PFSK-1 (cell line): ENCODE results near the gene ATF6B.

Experiments
- FOXP2 ChIP-seq: optimal IDR thresholded peaks from 2 replicates; pipeline ENCODE3; 2011; ENCODE audit warnings: borderline replicate concordance, control low read depth, inconsistent platforms; ENCODE audit not compliant: insufficient read depth; ENCODE audit errors: extremely low read length, extremely low read depth
- POLR2AphosphoS5 ChIP-seq: IDR thresholded peaks from 2 replicates; pipeline ENCODE4 v1.6.1; 2012; ENCODE audit warnings: low read depth, mild to moderate bottlenecking, control low read depth, low read length, moderate library complexity
- REST ChIP-seq, 2 experiments: IDR thresholded peaks; 2 replicates each; pipeline versions ENCODE4 v1.6.1 to v1.8.0; 2011 to 2012; ENCODE audit warnings: low read depth in 2 of 2, low read length in 2 of 2, control low read depth in 1 of 2, inconsistent platforms in 1 of 2, mild to moderate bottlenecking in 1 of 2, moderate library complexity in 1 of 2; ENCODE audit not compliant: insufficient read depth in 1 of 2
- SIN3A ChIP-seq: IDR thresholded peaks from 2 replicates; pipeline ENCODE4 v1.6.1; 2012; ENCODE audit warnings: mild to moderate bottlenecking, low read length, moderate library complexity, borderline replicate concordance; ENCODE audit not compliant: insufficient read depth
- TAF1 ChIP-seq: IDR thresholded peaks from 2 replicates; pipeline ENCODE4 v1.6.1; 2012; ENCODE audit warnings: low read length, control low read depth, borderline replicate concordance; ENCODE audit not compliant: insufficient read depth

Gene ATF6B

GRCh38 chr6:32151181-32151862 lies 23.3 kb upstream of the ATF6B start:
- TF ChIP-seq TAF1 (no peak), REST (IDR thresholded peaks at IDR 0.05; ENCODE audit: insufficient read depth in 1 of 2, low read depth in 2 of 2, low read length in 2 of 2) (no peak), SIN3A (no peak), POLR2AphosphoS5 (no peak), FOXP2 (no peak)

GRCh38 chr6:32149932-32150870 lies 22.2 kb upstream of the ATF6B start:
- TF ChIP-seq FOXP2 (no peak), SIN3A (no peak), TAF1 (no peak), POLR2AphosphoS5 (no peak), REST (IDR thresholded peaks at IDR 0.05; ENCODE audit: insufficient read depth in 1 of 2, low read depth in 2 of 2, low read length in 2 of 2) (no peak)

GRCh38 chr6:32149092-32149755 lies 21.2 kb upstream of the ATF6B start:
- TF ChIP-seq TAF1 (no peak), FOXP2 (no peak), REST (IDR thresholded peaks at IDR 0.05; ENCODE audit: insufficient read depth in 1 of 2, low read depth in 2 of 2, low read length in 2 of 2) (no peak), SIN3A (no peak), POLR2AphosphoS5 (no peak)

- no peak for TF ChIP-seq SIN3A
- TF ChIP-seq POLR2AphosphoS5 = no peak
- TF ChIP-seq REST (IDR thresholded peaks at IDR 0.05; ENCODE audit: insufficient read depth in 1 of 2, low read depth in 2 of 2, low read length in 2 of 2) = no peak
- no peak for TF ChIP-seq FOXP2
- TF ChIP-seq TAF1 = no peak
Observed at GRCh38 chr6:32148289-32149091, 20.4 kb upstream of the ATF6B start.
